Frontal cortex (tissue), 4 donors: ENCODE measurements around the gene SCYL1. TPM values are rescaled to one million over a fixed set of nuclear protein-coding genes. Genes with fewer than 3 reads are reported as not detected.

Source experiments
- DNase-seq, 2 donors: peaks; one replicate each; pipeline ENCODE4 v3.0.0; 2012; ENCODE audit warnings: low spot score in 2 of 2
- FAIRE-seq: peaks from 2 replicates; lab custom pipeline; 2012; peaks lifted over from hg19 to GRCh38; lab: Jason Lieb, UNC
- total RNA-seq: library from RNA; depleted of rRNA; stranded (reverse); fragments of >200 nt; gene quantifications from one replicate; pipeline ENCODE4 v1.2.3, GENCODE V29; 2014
- donor health status: control.
- donor health status: control.
- donor health status: control.

The SCYL1 gene
- 39.1 TPM for total RNA-seq

DNA sequence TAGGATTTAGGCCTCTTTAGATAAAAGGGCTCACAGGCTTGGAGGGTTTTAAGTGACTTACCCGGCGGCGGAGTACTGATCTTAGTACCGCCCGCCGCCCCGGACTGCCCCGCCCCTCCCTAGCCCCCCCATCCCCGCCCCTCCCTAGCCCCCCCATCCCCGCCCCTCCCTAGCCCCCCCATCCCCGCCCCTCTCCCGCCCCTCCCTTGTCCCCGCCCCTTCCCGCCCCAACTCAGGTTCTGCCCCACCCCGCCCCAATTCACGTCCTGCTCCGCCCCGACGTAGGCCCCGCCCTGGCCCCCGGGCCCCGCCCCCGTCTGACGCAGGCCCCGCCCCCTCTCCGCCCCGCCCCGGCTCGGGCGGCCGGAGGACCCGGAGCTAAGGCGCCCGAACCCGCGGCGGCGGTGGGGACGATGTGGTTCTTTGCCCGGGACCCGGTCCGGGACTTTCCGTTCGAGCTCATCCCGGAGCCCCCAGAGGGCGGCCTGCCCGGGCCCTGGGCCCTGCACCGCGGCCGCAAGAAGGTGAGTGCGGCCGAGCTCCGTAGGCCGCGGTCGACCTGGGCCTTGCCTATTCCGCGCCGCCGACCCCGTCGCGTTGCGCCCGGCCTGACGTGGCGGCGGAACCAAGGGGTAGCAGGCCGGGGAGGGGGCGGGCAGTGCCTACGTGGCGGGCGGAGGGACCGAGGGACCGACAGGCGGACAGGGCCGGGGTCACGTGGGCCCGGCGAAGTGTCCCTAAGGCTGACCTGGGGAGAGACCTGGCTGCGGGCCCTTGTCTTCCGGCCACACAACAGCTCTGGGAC is at the start of gene SCYL1:
Gene SCYL1 (plus strand): TSS at position 343 of the 805 bp plus-strand sequence. CDS start 71 bp downstream, at position 414.
- DNase-seq (peak; percentile 97 to 99), FAIRE-seq (no peak)

DNA sequence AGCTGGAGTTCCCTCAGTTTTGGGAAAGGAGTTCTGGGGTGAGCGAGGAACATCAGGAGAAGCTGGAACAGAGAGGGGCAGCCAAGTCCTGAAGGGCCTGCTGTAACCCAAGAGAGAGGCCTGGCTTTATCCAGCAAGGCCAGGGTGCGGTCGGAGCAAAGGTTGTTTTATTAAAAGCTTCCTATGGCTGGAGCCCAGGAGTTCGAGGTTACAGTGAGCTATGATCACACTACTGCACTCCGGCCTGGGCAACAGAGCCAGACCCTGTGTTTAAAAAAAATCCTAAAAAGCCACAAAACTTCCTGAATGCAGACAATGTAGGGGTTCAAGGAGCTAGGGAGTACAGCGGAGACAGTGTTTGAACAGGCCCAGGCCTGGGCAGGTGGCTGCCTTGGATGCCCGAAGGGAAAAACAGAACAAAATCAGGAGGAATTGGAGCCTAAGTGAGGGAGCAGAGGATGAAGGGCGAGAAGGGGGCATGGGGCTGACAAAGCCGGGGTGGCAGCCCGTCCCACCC is 48.2 kb upstream of the SCYL1 start:
- DNase-seq (no peak), FAIRE-seq (no peak)

- peak; percentile 93 to 96 for DNase-seq
- no peak for FAIRE-seq
Measured at GRCh38 chr11:65477149-65477965, 47.5 kb upstream of the SCYL1 start.

DNA sequence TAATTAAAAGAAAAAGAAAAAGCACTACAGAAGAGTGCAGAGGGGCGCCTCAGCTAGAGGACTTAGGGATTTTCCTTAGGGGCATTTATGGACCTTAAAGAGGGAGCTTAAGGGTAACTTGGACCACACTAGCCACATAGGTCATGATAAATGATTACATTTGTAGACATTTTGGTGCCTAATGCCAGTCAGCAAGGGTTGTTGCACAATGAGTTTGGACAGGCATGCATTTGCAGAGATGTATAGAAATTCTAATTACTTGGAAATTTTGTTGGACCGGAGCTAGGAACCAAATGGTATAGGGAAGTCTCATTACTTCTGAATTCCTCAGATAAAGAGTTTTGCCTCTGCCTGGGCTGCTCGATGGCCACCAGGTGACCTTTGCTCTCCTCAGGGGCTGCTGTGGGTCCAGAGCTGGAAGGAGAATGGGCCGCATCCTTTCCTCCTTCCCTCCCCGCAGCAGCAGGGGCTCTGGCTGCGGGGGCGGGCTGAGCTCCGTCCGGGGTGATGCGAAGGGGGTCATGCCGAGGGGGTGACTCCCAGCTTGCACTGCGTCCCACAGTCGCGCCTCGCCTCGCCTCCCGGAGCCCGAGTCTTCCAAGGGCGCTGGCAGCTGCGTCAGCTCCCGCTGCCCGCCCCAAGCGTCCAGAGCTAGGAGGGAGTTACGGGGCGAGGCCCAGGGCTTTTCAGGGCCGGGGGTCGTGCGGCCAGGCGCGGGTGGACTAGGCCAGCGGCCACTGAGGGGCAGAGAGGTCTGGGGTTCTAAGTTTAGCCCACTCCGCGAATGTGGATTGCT is 46.3 kb upstream of the SCYL1 start:
- DNase-seq (peak in 1 of 2 donors; percentile 40), FAIRE-seq (no peak)

DNA sequence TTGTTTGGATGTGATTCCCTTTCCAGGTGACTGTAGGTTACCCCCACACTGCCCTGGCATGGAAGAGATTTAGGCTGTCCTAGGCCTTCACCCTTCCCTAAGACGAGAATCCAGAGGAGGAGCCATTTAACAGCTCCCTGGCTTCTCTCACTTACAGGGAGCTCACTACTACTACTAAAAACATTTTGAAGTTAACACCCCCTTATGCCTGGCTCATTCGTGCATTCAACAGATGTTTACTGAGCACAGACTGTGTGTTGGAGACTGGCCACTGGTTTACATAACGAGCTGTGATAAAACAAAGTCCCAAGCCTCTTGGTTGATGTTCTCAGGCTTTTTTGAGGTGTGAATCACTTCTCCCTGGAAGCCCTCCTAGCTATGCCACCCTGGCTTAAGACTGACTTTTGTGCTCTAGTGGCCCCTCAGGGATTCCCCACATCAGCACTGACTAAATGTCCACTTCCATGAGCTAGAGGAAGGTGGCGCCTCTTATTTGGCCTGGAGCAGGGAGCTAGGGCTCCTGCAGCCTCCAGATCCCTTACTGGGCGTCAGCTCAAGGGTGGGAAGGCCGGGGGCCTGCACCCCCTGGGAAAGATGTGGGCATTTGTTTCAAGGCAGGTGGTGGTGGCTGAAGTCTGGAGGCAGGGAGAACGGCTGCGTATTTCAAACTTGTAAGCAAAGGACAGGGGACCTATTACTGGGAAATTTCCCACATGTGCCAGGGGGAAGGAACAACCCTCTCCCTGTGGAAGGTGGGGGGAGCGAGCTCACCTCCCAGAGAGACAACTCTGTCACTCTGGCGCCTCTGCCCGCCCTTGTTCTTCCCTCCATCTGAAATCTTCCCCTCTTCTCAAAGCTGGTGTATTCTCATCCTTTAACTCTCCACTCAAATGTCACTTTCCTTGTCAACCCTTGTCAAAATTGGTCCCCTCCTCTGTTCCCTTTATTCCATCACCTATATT is 45.4 kb upstream of the SCYL1 start:
- FAIRE-seq, result no peak
- peak in 1 of 2 donors; percentile 48 for DNase-seq

DNA sequence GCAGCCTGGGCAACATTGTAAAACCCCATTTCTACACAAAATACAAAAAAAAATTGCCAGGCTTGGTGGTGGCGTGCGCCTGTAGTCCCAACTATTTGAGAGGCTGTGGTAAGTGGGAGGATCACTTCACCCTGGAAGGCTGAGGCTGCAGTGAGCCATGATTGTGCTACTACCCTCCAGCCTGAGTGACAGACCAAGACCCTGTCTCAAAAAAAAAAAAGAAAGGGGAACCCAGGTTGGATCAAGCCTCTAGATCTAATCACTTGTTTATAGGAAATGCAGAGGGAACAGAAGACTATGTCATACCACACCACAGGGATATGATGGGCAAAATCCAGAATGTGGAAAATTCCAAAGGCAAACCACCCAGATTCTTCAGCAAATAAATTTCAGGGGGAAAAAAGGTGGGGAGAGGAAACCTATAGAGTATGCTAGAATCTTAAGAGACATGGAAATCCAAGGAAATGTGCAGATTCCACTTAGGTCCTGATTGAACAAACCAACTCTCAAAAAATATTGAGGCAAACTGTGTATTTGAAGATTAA is 42.5 kb upstream of the SCYL1 start:
- DNase-seq (no peak), FAIRE-seq (no peak)

DNA sequence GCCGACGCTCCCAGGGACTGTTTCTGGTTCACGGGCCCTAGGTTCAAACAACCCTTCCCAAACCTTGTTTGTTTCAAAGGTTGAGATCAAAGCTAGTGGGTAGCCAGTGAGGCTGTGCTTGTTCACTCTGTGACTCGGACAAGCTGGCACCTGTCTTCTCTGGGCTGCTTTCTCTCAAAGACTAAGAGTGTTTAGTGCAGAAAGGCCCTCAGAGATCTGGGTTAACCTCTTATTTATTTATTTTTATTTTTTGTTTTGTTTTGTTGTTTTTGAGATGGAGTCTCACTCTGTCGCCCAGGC is 39.0 kb upstream of the SCYL1 start:
- no peak for FAIRE-seq

GRCh38 chr11:65486570-65487466 is 38.1 kb upstream of the SCYL1 start:
- DNase-seq (no peak), FAIRE-seq (no peak)

More for the DNA sequence above, 39.0 kb upstream of the SCYL1 start:
- no peak for DNase-seq

DNA sequence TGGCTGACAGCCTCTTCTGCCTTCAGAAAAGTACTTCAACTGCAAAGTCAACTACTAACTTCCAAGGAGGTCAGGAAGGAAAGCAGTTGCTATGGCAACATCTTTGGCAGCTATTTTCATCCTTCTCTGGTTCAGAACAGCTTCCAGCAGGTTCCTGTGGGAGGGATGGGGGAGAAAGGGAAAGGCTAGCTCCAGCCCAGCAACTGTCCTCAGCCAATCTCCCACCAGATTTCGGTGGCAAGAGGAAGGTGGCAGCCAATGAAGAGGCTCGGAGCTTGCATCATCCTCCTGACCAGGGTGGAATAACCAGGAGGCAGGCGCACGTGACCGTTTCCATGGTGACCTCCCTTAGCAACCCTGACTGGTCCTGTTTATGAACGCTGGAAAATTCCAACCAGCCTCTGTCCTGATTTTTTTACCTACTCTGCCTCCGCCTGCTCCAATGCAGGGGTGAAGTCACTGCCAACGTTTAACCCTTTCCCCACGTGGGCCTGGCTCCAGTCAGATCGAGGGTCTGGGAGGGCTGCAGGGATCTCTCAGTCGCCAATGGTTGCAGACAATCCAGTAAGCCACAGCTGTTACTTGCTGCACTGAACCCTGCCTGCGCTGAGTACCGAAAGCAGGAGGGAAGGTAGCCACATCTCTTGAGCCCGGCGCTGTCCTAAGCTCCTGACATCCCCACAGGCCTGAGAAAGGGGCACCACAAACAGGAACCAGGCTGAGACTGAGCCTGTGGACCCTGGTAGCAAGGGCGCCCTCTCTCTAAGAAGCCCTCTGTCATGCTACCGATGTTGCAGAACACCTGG is 37.2 kb upstream of the SCYL1 start:
- FAIRE-seq (peak; percentile 81), DNase-seq (peak; percentile 81 to 89)

DNA sequence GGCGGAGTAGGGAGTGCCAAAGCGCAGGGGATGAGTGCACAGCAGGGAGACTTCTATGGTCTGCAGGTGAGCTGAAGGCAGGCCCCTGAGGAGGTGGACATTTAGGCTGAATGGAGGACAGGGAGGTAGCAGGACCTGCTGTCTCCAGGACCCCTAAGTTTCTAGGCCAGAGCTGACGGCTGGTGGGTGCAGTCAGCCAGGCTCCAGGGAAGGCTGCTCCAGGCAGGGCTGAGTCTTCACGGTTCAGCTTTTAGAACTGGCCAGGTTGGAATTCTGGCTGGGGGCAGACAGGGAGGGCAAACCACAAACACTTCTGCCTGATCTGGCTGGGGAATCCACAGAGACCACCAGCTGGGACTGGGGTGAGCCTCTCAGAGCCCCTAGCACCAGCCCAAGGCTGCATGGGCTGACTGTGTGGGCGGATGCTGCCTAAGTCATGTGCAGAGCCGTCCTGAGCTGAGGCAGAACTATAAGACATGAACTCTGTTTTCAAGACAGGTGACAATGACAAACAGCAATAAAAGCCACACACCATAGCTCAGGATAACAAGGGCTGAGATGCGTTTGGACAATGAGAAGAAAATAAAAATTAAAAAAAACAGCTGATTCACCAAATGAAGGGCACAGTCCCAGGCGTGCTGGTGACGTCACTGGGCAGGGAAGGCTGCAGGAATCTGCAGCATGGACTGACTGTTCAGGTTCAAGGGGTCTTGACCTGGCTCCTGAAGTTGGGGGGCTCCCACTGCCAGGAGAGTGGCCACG is 36.4 kb upstream of the SCYL1 start:
- FAIRE-seq (no peak), DNase-seq (no peak)

DNA sequence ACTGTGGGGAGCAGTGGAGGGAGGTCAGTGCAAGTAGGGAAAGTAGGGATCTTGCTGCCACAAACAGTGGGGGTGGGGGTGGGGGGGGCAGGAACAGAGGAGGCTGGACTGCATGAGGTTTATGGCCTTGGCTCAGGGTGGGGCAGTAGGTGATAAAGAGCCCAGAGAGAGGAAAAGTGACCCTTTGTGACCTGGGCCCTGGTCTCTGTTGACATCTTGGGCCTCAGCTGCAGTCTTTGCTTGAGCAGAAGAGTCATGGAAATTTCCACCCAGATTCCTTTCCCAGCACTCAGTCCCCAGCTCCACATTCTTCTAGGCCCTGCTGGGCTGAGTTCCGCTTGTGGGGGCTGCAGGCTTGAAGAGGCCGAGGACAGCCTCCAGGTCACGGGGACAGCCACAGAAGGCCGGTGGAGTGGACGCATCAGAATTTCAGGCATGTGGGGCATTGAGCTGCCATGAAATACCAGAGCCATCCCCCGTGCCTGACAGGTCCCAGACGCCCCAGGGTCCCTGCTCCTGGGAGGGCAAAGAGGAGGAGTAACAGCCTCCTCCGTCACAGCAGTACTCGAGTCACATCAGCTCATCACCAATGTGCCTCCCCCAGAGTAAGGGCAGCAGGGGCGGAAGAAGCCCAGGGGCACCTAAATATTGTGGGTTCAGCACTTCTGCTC is 35.7 kb upstream of the SCYL1 start:
- FAIRE-seq (no peak), DNase-seq (no peak)

DNA sequence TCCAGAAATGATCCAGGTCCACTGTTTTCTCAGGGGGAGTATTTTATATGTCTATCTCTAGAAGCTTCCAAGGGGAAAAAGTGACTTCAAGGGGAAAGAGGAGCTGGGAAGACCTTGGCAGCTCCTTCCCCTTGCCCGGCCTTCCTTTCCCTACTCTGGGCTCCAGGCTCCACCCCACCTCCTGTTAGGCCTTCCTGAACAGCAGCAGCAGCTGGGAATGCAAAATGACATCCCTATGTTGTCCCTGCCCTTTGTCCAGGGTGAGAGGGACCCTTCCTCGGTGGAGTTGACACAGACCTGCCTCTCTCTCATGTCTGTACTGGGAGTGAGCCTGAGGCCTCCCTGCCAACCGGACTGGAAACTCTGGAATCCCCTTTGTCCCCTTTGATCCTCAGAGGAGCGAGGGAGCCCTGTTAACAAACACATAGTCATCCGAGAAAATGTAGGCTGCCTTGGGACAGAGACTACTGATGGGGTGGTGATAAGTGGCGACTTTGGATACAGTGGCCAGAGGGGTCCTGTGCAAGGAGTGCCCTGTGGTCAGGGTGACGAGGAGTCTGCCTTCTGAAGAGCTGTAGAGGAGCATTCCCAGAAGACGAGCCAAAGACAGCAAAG is 35.1 kb upstream of the SCYL1 start:
- DNase-seq (no peak), FAIRE-seq (no peak)

DNA sequence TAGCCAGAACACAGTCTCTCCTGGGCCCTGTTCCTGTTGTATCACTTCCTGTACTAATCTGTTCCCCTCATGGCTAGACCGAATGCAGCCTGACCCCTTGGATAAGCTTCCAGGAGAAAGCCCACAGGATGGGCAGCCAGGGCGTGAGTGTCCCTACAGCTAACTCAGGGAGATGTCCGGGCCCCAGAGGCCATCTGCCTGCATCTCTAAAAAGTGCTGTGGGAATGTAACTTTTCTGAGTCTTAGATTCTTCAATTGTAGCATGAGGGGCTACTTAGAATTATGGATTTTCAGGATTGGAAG is 33.8 kb upstream of the SCYL1 start:
- DNase-seq, result no peak
- FAIRE-seq, result no peak

- DNase-seq, result no peak
- no peak for FAIRE-seq
Measured at GRCh38 chr11:65491614-65492386, 33.1 kb upstream of the SCYL1 start.

GRCh38 chr11:65492387-65492636 is 32.6 kb upstream of the SCYL1 start:
- no peak for DNase-seq
- no peak for FAIRE-seq
